ENCODE data around the gene KRTAP3-1. TPM values are rescaled to one million over a fixed set of nuclear protein-coding genes. Genes with fewer than 3 reads are reported as not detected.

Gene KRTAP3-1
- total RNA-seq, 1 donor from 2014 or later, result not detected

- Histone ChIP-seq H3K4me2 (no peak overlapping the region), H2AFZ (replicated peaks) (no peak overlapping the region), H3K4me1 (no peaks in the 10 kb centered on the region), H3K27me3 (no peaks in the 10 kb centered on the region), H3K9ac (no peak overlapping the region), H3K27ac (no peak overlapping the region), H3K4me3 (no peak overlapping the region), H3K36me3 (no peaks in the 10 kb centered on the region), H4K20me1 (ENCODE audit: low read depth) (no peaks in the 10 kb centered on the region), H3F3A (ENCODE audit: low read depth) (no peaks in the 10 kb centered on the region), H3K9me3 (ENCODE audit: low read depth) (no peaks in the 10 kb centered on the region), H3K79me2 (ENCODE audit: low read depth) (no peaks in the 10 kb centered on the region)
- H3K27me3 Mint-ChIP-seq (ENCODE audit: insufficient read depth, low read depth), result no peaks in the 10 kb centered on the region
- no peaks in the 10 kb centered on the region for H3K9me3 Mint-ChIP-seq
- H3K4me1 Mint-ChIP-seq, result no peaks in the 10 kb centered on the region
- H3K4me3 Mint-ChIP-seq, result no peak overlapping the region
- no peaks in the 10 kb centered on the region for H3K36me3 Mint-ChIP-seq
- DNase-seq (ENCODE audit: low spot score), result no peak
- no peak overlapping the region for H3K27ac Mint-ChIP-seq
- TF ChIP-seq EZH2phosphoT487 (IDR thresholded peaks at IDR 0.05) (no peak), CTCF (IDR thresholded peaks at IDR 0.05) (no peak), EZH2 (IDR thresholded peaks at IDR 0.05) (no peak)
These were observed 15.8 kb downstream of the KRTAP3-1 start for GRCh38 chr17:40993084-40993483.

GRCh38 chr17:40992666-40993065, 16.3 kb downstream of the KRTAP3-1 start:
- H3K36me3 Mint-ChIP-seq, result no peaks in the 10 kb centered on the region
- no peaks in the 10 kb centered on the region for H3K9me3 ChIP-seq (ENCODE audit: low read depth)
- H3K27ac Mint-ChIP-seq, result no peak overlapping the region
- no peaks in the 10 kb centered on the region for H3K36me3 ChIP-seq
- H3K27me3 ChIP-seq, result no peaks in the 10 kb centered on the region
- no peaks in the 10 kb centered on the region for H4K20me1 ChIP-seq (ENCODE audit: low read depth)
- no peaks in the 10 kb centered on the region for H3F3A ChIP-seq (ENCODE audit: low read depth)
- no peak overlapping the region for H3K4me3 Mint-ChIP-seq
- H3K9ac ChIP-seq, result no peak overlapping the region
- no peak overlapping the region for H2AFZ ChIP-seq (replicated peaks)
- H3K79me2 ChIP-seq (ENCODE audit: low read depth), result no peaks in the 10 kb centered on the region
- no peak overlapping the region for H3K4me3 ChIP-seq
- TF ChIP-seq CTCF (IDR thresholded peaks at IDR 0.05) (no peak), EZH2 (IDR thresholded peaks at IDR 0.05) (no peak), EZH2phosphoT487 (IDR thresholded peaks at IDR 0.05) (no peak)
- peaks cover under 1% of the 10 kb centered on the region for H3K4me1 Mint-ChIP-seq
- H3K27ac ChIP-seq, result no peak overlapping the region
- H3K9me3 Mint-ChIP-seq, result no peaks in the 10 kb centered on the region
- no peaks in the 10 kb centered on the region for H3K27me3 Mint-ChIP-seq (ENCODE audit: insufficient read depth, low read depth)
- no peak overlapping the region for H3K4me2 ChIP-seq
- DNase-seq (ENCODE audit: low spot score), result no peak
- no peaks in the 10 kb centered on the region for H3K4me1 ChIP-seq

- Histone ChIP-seq H3K27ac (no peak overlapping the region), H3K4me1 (no peaks in the 10 kb centered on the region), H3K79me2 (ENCODE audit: low read depth) (no peaks in the 10 kb centered on the region), H3F3A (ENCODE audit: low read depth) (no peaks in the 10 kb centered on the region), H3K27me3 (no peaks in the 10 kb centered on the region), H3K4me3 (no peak overlapping the region), H4K20me1 (ENCODE audit: low read depth) (no peaks in the 10 kb centered on the region), H3K4me2 (no peak overlapping the region), H3K9me3 (ENCODE audit: low read depth) (no peaks in the 10 kb centered on the region), H2AFZ (replicated peaks) (no peak overlapping the region), H3K36me3 (no peaks in the 10 kb centered on the region), H3K9ac (no peak overlapping the region)
- Mint-ChIP-seq H3K27ac (no peak overlapping the region), H3K36me3 (no peaks in the 10 kb centered on the region), H3K27me3 (ENCODE audit: insufficient read depth, low read depth) (no peaks in the 10 kb centered on the region), H3K4me3 (no peak overlapping the region), H3K4me1 (peaks cover 4% of the 10 kb centered on the region), H3K9me3 (no peaks in the 10 kb centered on the region)
- TF ChIP-seq CTCF (IDR thresholded peaks at IDR 0.05) (no peak), EZH2phosphoT487 (IDR thresholded peaks at IDR 0.05) (no peak), EZH2 (IDR thresholded peaks at IDR 0.05) (no peak)
- no peak for DNase-seq (ENCODE audit: low spot score)
These were observed 22.0 kb downstream of the KRTAP3-1 start for GRCh38 chr17:40986920-40987319.

All from neural progenitor cell (in vitro differentiated cells).